Small intestine (tissue), 7 donors: ENCODE data around the gene SPZ1. TPM values are rescaled to one million over a fixed set of nuclear protein-coding genes. Genes with fewer than 3 reads are reported as not detected.

Experiments used
- DNase-seq, 2 donors: peaks; one replicate each; pipeline versions ENCODE4 v3.0.0 to v3.0.0-alpha.2; 2013
- FAIRE-seq: peaks from 2 replicates; lab custom pipeline; 2012; peaks lifted over from hg19 to GRCh38; lab: Jason Lieb, UNC
- H3K27ac ChIP-seq, 3 donors: one replicate each; pipeline ENCODE4 v1.5.1; 2013; ENCODE audit warnings: low read length in 2 of 3, mild to moderate bottlenecking in 2 of 3, control low read depth in 1 of 3, inconsistent platforms in 1 of 3, low read depth in 1 of 3, moderate library complexity in 1 of 3
- H3K27me3 ChIP-seq, 3 donors: one replicate each; pipeline ENCODE4 v1.6.1; 2013; ENCODE audit warnings: low read length in 3 of 3, inconsistent platforms in 1 of 3; ENCODE audit not compliant: control insufficient read depth in 3 of 3, insufficient read depth in 3 of 3
- H3K36me3 ChIP-seq, 3 donors: one replicate each; pipeline ENCODE4 v1.6.1; 2013; ENCODE audit warnings: low read length in 3 of 3, inconsistent platforms in 1 of 3, low read depth in 1 of 3, mild to moderate bottlenecking in 1 of 3, moderate library complexity in 1 of 3; ENCODE audit not compliant: control insufficient read depth in 3 of 3, insufficient read depth in 2 of 3
- H3K4me1 ChIP-seq, 3 donors: one replicate each; pipeline ENCODE4 v1.6.1; 2013; ENCODE audit warnings: low read length in 2 of 3, inconsistent platforms in 1 of 3, low read depth in 1 of 3, mild to moderate bottlenecking in 1 of 3, moderate library complexity in 1 of 3; ENCODE audit not compliant: control insufficient read depth in 3 of 3, insufficient read depth in 2 of 3
- H3K4me3 ChIP-seq, 3 donors: one replicate each; pipeline ENCODE4 v1.5.1; 2013; ENCODE audit warnings: low read length in 3 of 3, control low read depth in 1 of 3, inconsistent platforms in 1 of 3, low read depth in 1 of 3, mild to moderate bottlenecking in 1 of 3, moderate library complexity in 1 of 3
- H3K9me3 ChIP-seq, 2 donors: one replicate each; pipeline ENCODE4 v1.6.1; 2013; ENCODE audit warnings: low read depth in 1 of 2, low read length in 1 of 2; ENCODE audit not compliant: control insufficient read depth in 2 of 2, insufficient read depth in 1 of 2
- WGBS, 3 donors: extraction: QIAGEN DNeasy Blood & Tissue Kit; methylation state at CpG; one replicate each; pipeline ENCODE4 v1.1.7; 2013; 5-methylcytosine and 5-hydroxymethylcytosine counted together
- polyA plus RNA-seq, 4 donors: library from polyadenylated mRNA; stranded (reverse) in 3 of 4; unstranded in 1 of 4; fragments of 200-250 nt in 3 of 4; fragments of 120-200 nt in 1 of 4; gene quantifications; one replicate each; pipeline versions ENCODE4 v1.2.1 to v1.2.3, GENCODE V29; 2013
- donor health status: healthy with polysubstance abuse.
- donor health status: control.
- donor health status: control.
- donor health status: Bipolar disorder and iron deficiency.
- donor health status: healthy.

The SPZ1 gene
- polyA plus RNA-seq, 4 donors: not detected

DNA sequence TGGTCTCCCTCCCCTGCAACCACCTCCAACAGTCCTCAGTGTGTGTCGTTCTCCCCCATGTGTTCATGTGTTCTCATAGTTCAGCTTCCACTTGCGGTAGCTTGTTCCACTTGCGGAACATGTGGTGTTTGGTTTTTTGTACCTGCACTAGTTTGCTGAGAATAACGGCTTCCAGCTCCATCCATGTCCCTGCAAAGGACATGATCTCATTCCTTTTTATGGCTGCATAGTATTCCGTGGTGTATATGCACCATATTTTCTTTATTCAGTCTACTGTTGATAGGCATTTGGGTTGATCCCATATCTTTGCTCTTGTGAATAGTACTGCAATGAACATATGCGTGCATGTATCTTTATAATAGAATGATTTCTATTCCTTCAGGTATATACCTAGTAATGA lies 45.1 kb downstream of the SPZ1 start:
- no peaks in the 10 kb centered on the region for H3K4me1 ChIP-seq
- DNase-seq (no peak), FAIRE-seq (no peak)
- H3K9me3 ChIP-seq: peaks cover 0 to 2% of the 10 kb centered on the region in 2 donors
- H3K27ac ChIP-seq: no peak overlapping the region
- no peak overlapping the region for H3K4me3 ChIP-seq
- H3K27me3 ChIP-seq: no peaks in the 10 kb centered on the region
- 89 to 94% (median 92%) methylated on average over 6 of the region's 6 CpGs for WGBS, 3 donors
- no peaks in the 10 kb centered on the region for H3K36me3 ChIP-seq

DNA sequence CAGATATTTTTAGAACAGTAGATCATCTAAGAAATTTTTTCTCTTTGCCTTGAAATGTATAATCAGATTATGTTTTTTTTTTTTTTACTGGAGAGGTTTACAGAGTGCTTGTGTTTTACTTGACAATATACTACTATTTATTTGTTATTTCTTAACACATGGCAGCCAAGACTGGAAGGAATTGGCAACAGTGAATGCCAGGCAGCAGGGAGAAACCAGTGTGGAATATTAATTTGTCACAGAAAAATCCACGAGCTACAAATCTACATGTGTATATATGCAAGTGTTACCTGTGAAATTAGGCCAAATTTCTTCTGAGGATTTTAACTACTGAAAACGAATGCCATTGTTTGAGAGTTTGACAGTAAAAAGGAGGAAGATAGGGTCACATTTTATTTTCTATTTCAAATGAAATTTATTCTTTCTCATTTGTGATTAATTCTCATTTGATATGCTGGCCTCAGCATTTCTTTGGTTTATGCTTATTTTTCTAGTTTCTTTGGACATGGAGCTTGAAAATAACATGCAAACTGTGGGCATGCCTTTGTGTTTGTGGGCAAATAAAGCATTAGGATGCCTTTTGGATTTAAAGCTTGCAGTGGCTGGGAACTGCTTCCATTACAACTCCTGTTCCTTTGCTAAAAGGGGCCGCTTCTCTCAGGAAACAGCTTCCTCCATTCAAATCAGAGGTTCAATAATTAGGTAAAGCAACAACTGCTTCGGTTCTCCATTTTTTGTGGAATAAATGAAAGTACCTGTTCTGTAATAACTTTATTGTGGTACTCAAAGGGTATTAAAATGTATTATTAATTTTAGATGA lies 49.1 kb downstream of the SPZ1 start:
- DNase-seq: no peak
- WGBS, 3 donors: 41 to 63% (median 51%) methylated on average over 4 of the region's 4 CpGs
- H3K27ac ChIP-seq: no peak overlapping the region
- H3K27me3 ChIP-seq: no peaks in the 10 kb centered on the region
- no peaks in the 10 kb centered on the region for H3K36me3 ChIP-seq
- H3K4me1 ChIP-seq: peaks cover 0 to 7% (median 0%) of the 10 kb centered on the region in 3 donors
- peaks cover 0 to 6% of the 10 kb centered on the region in 2 donors for H3K9me3 ChIP-seq
- no peak overlapping the region for H3K4me3 ChIP-seq
- no peak for FAIRE-seq

DNA sequence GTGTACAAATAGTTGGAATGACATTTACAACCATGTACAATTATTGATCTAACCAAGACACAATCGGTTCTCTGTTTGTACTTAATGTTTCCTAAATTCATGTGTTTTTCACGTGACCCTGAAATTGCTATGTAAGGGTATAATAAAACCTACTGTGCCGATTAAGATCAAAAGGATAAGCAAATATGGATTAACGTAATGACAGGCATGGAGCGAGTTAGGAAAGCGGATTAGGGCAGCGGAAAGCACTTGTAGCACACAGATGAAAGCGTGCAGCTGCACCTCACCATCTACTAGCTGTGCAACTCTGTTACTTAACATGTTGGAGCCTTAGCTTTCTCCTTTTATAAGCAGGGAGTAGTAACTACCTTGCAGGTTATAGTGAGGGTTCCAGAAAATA lies 49.7 kb downstream of the SPZ1 start:
- Histone ChIP-seq H3K27ac (no peak overlapping the region), H3K36me3 (no peaks in the 10 kb centered on the region), H3K27me3 (no peaks in the 10 kb centered on the region), H3K9me3 (peaks cover 0 to 6% of the 10 kb centered on the region in 2 donors), H3K4me3 (no peak overlapping the region), H3K4me1 (peaks cover 0 to 7% (median 0%) of the 10 kb centered on the region in 3 donors)
- peak; percentile 26 to 37 for DNase-seq
- no peak for FAIRE-seq
- WGBS, 3 donors: 22 to 66% (median 39%) methylated on average over 8 of the region's 8 CpGs

DNA sequence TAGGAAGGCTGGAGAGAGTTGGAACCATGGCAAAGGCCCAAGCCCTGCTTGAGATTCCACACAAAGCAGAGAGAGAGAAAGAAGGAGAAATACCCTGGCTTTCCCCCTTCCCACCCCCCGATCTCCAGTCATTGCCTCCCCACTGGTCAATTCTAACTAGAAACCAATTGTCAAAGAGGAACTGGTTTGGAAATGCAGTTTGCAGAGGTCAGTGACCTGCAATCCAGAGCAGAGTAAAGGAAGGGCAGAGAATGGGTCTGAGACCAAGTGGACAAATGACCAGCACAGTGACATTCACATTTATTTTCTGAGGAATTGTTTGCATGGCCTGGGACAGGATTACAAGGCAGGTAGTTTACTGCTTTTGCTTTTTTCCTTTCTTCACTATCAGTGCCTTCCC lies 50.6 kb downstream of the SPZ1 start:
- DNase-seq: no peak
- Histone ChIP-seq H3K27ac (no peak overlapping the region), H3K4me1 (peaks cover 0 to 7% (median 0%) of the 10 kb centered on the region in 3 donors), H3K36me3 (no peaks in the 10 kb centered on the region), H3K27me3 (no peaks in the 10 kb centered on the region), H3K4me3 (no peak overlapping the region), H3K9me3 (peaks cover 0 to 3% of the 10 kb centered on the region in 2 donors)
- 67 to 81% (median 70%) methylated on average over 1 of the region's 1 CpG for WGBS, 3 donors
- FAIRE-seq: no peak

Other genes with a start within 250 kb of the SPZ1 start
- gene SERINC5, start 64.0 kb upstream of the SPZ1 start, polyA plus RNA-seq: 10 to 100 TPM in 2 of 4 donors, 1 to 10 TPM in 2; 1.9 to 62.9 (median 7.6) TPM
- gene ZFYVE16, start 88.1 kb downstream of the SPZ1 start, polyA plus RNA-seq: 10 to 100 TPM in 1 of 4 donors, 1 to 10 TPM in 3; 6.2 to 33.5 (median 7.4) TPM
- gene FAM151B, start 168.1 kb downstream of the SPZ1 start, polyA plus RNA-seq: 1 to 10 TPM in 2 of 4 donors, under 1 TPM in 1, not detected in 1; 0.73 to 1.4 (median 1.1) TPM